Measurements from ENCODE around the gene TLCD3A.

- TF ChIP-seq CTCF (IDR thresholded peaks at IDR 0.05) (no peak), STAT6 (CRISPR knock-in tag; conservative IDR thresholded peaks at IDR 0.05; ENCODE audit: low read depth) (no peak), NR2C2 (CRISPR knock-in tag; IDR thresholded peaks at IDR 0.05) (no peak), TEAD4 (CRISPR knock-in tag; IDR thresholded peaks at IDR 0.05) (no peak), FOXP1 (CRISPR knock-in tag; IDR thresholded peaks at IDR 0.05; ENCODE audit: borderline replicate concordance) (no peak), ZNF671 (CRISPR knock-in tag; IDR thresholded peaks at IDR 0.05) (no peak), NFYB (CRISPR knock-in tag; conservative IDR thresholded peaks at IDR 0.05; ENCODE audit: low read depth) (no peak)
Observed at GRCh38 chr17:728911-729310, 3.5 kb upstream of the TLCD3A start.

Data from WTC11 (cell line).